GM12873 (cell line): ENCODE results near the gene PSTPIP1.

ENCODE experiments used
- TF ChIP-seq, protein P1 (sequence below): IDR thresholded peaks from 2 replicates; pipeline ENCODE4 v1.5.1; 2012; ENCODE audit warnings: low read depth, mild to moderate bottlenecking, moderate library complexity, low read length, control low read depth; ENCODE audit not compliant: insufficient read depth; ENCODE audit errors: missing control alignments

Gene PSTPIP1

DNA sequence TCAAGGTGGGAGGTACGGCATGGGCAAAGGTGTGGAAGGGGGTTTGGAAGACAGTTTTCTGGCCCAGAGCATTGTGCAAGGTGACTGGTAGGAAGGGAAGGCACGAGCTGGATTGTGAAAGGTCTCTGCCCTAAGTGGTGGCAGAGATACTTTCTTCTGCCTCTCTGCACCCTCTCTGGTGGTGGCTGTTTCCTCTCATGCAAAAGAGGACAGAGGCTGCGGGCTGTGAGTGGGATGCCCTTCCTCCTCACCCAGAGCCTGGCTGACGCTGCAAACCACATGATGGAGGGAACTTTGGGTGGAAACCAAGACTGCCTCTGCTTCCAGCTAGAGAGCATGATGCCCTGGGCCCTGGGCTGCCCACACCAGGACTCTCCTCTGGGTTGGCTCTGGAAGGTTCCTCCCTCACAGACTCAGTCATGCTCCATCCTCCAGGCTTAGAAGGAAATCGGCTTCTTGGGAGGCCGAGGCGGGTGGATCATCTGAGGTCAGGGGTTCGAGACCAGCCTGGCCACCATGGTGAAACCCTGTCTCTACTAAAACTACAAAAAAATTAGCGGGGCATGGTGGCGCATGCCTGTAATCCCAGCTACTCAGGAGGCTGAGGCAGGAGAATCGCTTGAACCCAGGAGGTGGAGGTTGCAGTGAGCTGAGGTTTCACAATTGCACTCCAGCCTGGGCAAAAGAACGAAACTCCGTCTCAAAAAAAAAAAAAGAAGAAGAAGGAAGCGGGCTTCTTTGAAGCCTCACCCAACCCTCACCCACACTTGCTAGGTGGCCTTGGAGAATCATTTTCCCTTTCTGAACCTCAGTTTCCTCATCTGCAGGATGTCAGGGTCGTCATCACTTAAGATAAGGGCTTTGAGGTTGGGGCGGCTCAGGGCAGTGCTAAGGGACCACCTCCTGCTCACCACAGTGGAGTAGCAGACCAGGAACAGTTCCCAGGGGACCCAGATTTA is 8.3 kb downstream of the PSTPIP1 start:
- TF ChIP-seq, protein P1, sequence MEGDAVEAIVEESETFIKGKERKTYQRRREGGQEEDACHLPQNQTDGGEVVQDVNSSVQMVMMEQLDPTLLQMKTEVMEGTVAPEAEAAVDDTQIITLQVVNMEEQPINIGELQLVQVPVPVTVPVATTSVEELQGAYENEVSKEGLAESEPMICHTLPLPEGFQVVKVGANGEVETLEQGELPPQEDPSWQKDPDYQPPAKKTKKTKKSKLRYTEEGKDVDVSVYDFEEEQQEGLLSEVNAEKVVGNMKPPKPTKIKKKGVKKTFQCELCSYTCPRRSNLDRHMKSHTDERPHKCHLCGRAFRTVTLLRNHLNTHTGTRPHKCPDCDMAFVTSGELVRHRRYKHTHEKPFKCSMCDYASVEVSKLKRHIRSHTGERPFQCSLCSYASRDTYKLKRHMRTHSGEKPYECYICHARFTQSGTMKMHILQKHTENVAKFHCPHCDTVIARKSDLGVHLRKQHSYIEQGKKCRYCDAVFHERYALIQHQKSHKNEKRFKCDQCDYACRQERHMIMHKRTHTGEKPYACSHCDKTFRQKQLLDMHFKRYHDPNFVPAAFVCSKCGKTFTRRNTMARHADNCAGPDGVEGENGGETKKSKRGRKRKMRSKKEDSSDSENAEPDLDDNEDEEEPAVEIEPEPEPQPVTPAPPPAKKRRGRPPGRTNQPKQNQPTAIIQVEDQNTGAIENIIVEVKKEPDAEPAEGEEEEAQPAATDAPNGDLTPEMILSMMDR = no peak

DNA sequence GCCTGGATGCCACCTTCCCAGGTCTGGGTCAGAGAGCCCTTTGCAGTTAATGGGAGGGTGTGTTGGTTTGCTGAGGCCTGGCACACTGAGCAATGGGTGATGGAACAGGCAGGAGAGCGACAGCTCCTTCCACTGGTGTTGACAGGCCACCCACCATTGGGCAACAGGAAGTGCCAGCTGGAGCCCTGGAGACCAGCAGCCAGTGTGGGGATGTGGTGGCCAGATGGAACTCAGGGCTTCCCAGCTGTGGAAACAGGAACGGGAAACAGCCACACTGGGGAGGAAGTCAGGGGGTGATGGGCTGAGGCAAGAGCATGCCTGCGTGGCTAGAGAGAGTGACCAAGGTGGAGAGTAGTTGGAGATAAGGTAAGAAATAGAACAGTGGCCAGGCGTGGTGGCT is 9.3 kb downstream of the PSTPIP1 start:
- TF ChIP-seq, protein P1 = no peak

DNA sequence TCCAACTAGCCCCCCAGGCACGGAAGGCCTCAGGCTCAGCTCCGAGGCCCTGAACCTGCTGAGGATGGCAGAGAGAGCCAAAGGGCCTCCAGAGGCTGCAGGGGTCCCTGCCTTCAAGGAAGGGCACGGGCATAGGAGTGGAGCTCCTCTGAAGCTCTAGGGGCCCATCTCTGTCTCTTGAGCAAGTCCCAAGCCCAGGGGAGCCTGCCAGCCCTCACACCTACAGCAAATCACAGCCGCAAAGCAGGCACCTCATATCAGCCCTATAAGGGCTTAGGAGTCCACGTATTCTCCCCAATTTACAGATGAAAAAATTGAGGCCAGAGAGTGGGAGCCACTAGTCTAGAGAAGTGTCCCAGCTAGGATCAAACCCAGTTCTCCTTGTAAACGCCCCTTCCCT is 14.2 kb downstream of the PSTPIP1 start:
- TF ChIP-seq, protein P1 = no peak

DNA sequence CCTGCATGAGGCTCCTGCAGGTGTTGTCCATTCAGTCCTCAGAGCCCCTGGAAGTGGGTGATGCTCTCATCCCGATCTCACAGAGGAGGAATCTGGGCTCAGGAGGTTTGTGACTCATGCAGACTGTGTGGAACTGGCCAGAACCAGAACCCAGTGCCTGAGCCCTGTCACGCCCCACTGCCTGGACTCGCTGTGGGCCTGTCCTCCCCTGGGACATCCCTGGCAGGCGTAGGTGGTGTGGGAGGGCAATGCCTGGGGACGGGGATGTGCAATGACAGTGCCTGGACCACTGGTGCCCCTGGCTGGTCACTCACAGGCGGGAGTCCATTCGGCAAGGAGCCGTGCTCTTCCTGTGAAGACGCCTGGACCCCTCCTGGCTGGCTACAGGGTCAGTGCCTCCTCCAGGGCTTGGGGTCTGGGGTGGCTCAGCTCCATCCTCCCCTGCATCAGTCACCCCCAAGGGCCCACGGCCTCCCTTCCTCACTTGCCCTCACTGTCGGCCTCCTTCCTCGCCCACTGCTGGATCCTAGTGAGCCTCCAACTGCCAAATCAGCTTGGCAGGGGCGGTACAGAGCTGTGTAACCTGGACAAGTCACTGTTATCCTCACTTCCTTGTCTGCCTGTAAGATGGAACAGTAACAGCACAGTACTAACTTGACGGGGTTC is 14.9 kb downstream of the PSTPIP1 start:
- TF ChIP-seq, protein P1 = no peak

DNA sequence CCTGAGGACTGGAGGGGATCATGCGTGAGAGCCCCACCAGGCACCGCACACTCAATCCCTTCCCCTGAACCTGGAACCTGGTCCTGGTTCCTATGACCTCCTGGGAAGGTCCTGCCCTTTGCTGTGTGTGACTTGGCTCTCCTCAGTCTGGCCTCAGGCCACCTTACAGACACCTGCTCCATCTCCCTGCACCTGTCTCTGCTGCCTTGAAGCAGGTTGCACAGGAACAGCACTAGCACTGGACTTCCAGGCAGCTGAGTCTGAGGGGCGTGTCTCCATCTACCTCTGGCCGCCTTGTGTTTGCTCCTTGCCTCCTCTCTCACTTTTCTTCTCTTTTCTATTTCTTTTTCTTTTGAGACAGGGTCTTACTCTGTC is 15.4 kb downstream of the PSTPIP1 start:
- TF ChIP-seq, protein P1 = no peak

GRCh38 chr15:77010857-77011256 is 15.9 kb downstream of the PSTPIP1 start:
- TF ChIP-seq, protein P1 = no peak

GRCh38 chr15:77012117-77012712 is 17.3 kb downstream of the PSTPIP1 start:
- TF ChIP-seq, protein P1 = no peak
